Sigmoid colon (tissue), 7 donors: ENCODE data around the gene SERPINB1. TPM values are rescaled to one million over a fixed set of nuclear protein-coding genes. Genes with fewer than 3 reads are reported as not detected.

ENCODE experiments used
- DNase-seq: peaks from one replicate; pipeline ENCODE4 v3.0.0-alpha.2; 2019
- H3K27ac ChIP-seq, 4 donors: fragments of 200-600 bp; sonication (generic); one replicate each; pipeline ENCODE4 v1.5.1; 2016 to 2019; ENCODE audit warnings: mild to moderate bottlenecking in 1 of 4
- H3K27me3 ChIP-seq, 3 donors: fragments of 200-600 bp; sonication (generic); one replicate each; pipeline ENCODE4 v1.5.1; 2019; ENCODE audit warnings: mild to moderate bottlenecking in 1 of 3
- H3K36me3 ChIP-seq, 4 donors: fragments of 200-600 bp; sonication (generic); one replicate each; pipeline ENCODE4 v1.5.1; 2016 to 2019
- H3K4me1 ChIP-seq, 4 donors: fragments of 200-600 bp; sonication (generic); one replicate each; pipeline ENCODE4 v1.5.1; 2017 to 2019
- H3K4me3 ChIP-seq, 4 donors: fragments of 200-600 bp; sonication (generic); one replicate each; pipeline ENCODE4 v1.5.1; 2017 to 2019; ENCODE audit warnings: mild to moderate bottlenecking in 2 of 4, moderate library complexity in 1 of 4
- H3K9me3 ChIP-seq, 4 donors: fragments of 200-600 bp in 3 of 4; sonication (generic) in 3 of 4; one replicate each; pipeline versions ENCODE4 v1.5.1 to v1.6.1; 2013 to 2019
- CTCF ChIP-seq, 4 experiments: fragments of 450-650 bp in 3 of 4; fragments of 200-600 bp in 1 of 4; IDR thresholded peaks; one replicate each; pipeline ENCODE4 v1.5.1; 2016 to 2019; ENCODE audit warnings: antibody characterized with exemption in 4 of 4, mild to moderate bottlenecking in 3 of 4, moderate library complexity in 2 of 4
- EP300 ChIP-seq, 4 donors: sonication (generic); formaldehyde crosslinking; IDR thresholded peaks; one replicate each; pipeline ENCODE4 v1.6.1; 2017; ENCODE audit warnings: antibody characterized with exemption in 4 of 4
- POLR2A ChIP-seq, 2 donors: fragments of 450-650 bp; IDR thresholded peaks; one replicate each; pipeline ENCODE4 v1.6.1; 2016; ENCODE audit warnings: antibody characterized with exemption in 2 of 2, mild to moderate bottlenecking in 2 of 2, moderate library complexity in 2 of 2
- POLR2AphosphoS5 ChIP-seq, 4 donors: sonication (generic); formaldehyde crosslinking; IDR thresholded peaks; one replicate each; pipeline ENCODE4 v1.6.1; 2017; ENCODE audit warnings: antibody characterized with exemption in 4 of 4
- WGBS, 2 donors: extraction: QIAGEN DNeasy Blood & Tissue Kit; methylation state at CpG; one replicate each; pipeline ENCODE4 v1.1.7; 2013; 5-methylcytosine and 5-hydroxymethylcytosine counted together
- intact Hi-C: fragments of 100-400 bp; cut with DNase I; formaldehyde crosslinking; loops from one replicate; pipeline ENCODE4 v1.15.1; 2023
- polyA plus RNA-seq, 3 donors: library from polyadenylated mRNA; stranded (reverse); fragments of 200-250 nt; gene quantifications; one replicate each; pipeline ENCODE4 v1.2.3, GENCODE V29; 2013
- total RNA-seq, 4 donors: library from RNA; depleted of rRNA; stranded (reverse); fragments of >200 nt; gene quantifications; one replicate each; pipeline ENCODE4 v1.1.0, GENCODE V29; 2016
- donor health status: healthy with polysubstance abuse.
- donor health status: Bipolar disorder and iron deficiency.
- donor health status: healthy.

The SERPINB1 gene
- total RNA-seq (10 to 100 TPM; 19.6 to 88.0 (median 22.9) TPM), polyA plus RNA-seq (100 to 1,000 TPM in 2 of 3 donors, 10 to 100 TPM in 1; 97.9 to 230 (median 161) TPM)

GRCh38 chr6:2841264-2842138 is at the start of gene SERPINB1:
Gene SERPINB1, minus strand, starts transcription at chr6:2841863. Its CDS starts 1,277 bp downstream, at chr6:2840586.
- Histone ChIP-seq H3K4me1 (peaks cover 0 to 44% (median 40%) of the 10 kb centered on the region in 4 donors), H3K27ac (peak within 1 kb of the TSS; percentile 93 to 99 (median 98)), H3K9me3 (no peaks in the 10 kb centered on the region), H3K36me3 (peaks cover 0 to 36% (median 10%) of the 10 kb centered on the region in 4 donors), H3K4me3 (peak within 1 kb of the TSS; percentile 64 to 79 (median 70)), H3K27me3 (no peaks in the 10 kb centered on the region)
- DNase-seq: peak; percentile 93
- WGBS, 2 donors: 0 to 1% methylated on average over 67 of the region's 67 CpGs
- TF ChIP-seq EP300 (IDR thresholded peaks at IDR 0.05) (peak in 3 of 4 donors; percentile 53 to 78 (median 68)), POLR2AphosphoS5 (IDR thresholded peaks at IDR 0.05) (peak; percentile 47 to 92 (median 89)), CTCF (IDR thresholded peaks at IDR 0.05) (no peak), POLR2A (IDR thresholded peaks at IDR 0.05) (peak in 1 of 2 donors; percentile 62)
- intact Hi-C loops: no loop called here

- 25 to 67% methylated on average over 14 of the region's 14 CpGs for WGBS, 2 donors
- peaks cover 0 to 64% (median 7%) of the 10 kb centered on the region in 4 donors for H3K36me3 ChIP-seq
- DNase-seq: no peak
- intact Hi-C loops: no loop called here
- H3K4me3 ChIP-seq: no peak overlapping the region
- H3K9me3 ChIP-seq: no peaks in the 10 kb centered on the region
- no peaks in the 10 kb centered on the region for H3K4me1 ChIP-seq
- H3K27ac ChIP-seq: no peak overlapping the region
- TF ChIP-seq EP300 (IDR thresholded peaks at IDR 0.05) (no peak), POLR2AphosphoS5 (IDR thresholded peaks at IDR 0.05) (no peak), POLR2A (IDR thresholded peaks at IDR 0.05) (no peak), CTCF (IDR thresholded peaks at IDR 0.05) (no peak)
- H3K27me3 ChIP-seq: no peaks in the 10 kb centered on the region
Measured at GRCh38 chr6:2890976-2891767, 49.5 kb upstream of the SERPINB1 start.

GRCh38 chr6:2885967-2886735 is 44.5 kb upstream of the SERPINB1 start:
- Histone ChIP-seq H3K4me3 (no peak overlapping the region), H3K27me3 (no peaks in the 10 kb centered on the region), H3K27ac (no peak overlapping the region), H3K4me1 (peaks cover 0 to 2% (median 0%) of the 10 kb centered on the region in 4 donors), H3K36me3 (peaks cover 0 to 21% (median 2%) of the 10 kb centered on the region in 4 donors), H3K9me3 (no peaks in the 10 kb centered on the region)
- intact Hi-C loops: no loop called here
- WGBS, 2 donors: 39 to 68% methylated on average over 6 of the region's 6 CpGs
- TF ChIP-seq EP300 (IDR thresholded peaks at IDR 0.05) (no peak), POLR2A (IDR thresholded peaks at IDR 0.05) (no peak), CTCF (IDR thresholded peaks at IDR 0.05) (no peak), POLR2AphosphoS5 (IDR thresholded peaks at IDR 0.05) (no peak)
- no peak for DNase-seq

GRCh38 chr6:2884804-2885203 is 43.1 kb upstream of the SERPINB1 start:
- Histone ChIP-seq H3K4me3 (no peak overlapping the region), H3K36me3 (peaks cover 0 to 8% (median under 1%) of the 10 kb centered on the region in 4 donors), H3K27me3 (no peaks in the 10 kb centered on the region), H3K27ac (no peak overlapping the region), H3K4me1 (peaks cover 0 to 2% (median 0%) of the 10 kb centered on the region in 4 donors), H3K9me3 (no peaks in the 10 kb centered on the region)
- DNase-seq: no peak
- intact Hi-C loops: no loop called here
- WGBS, 2 donors: 86 to 95% methylated on average over 3 of the region's 3 CpGs
- TF ChIP-seq POLR2A (IDR thresholded peaks at IDR 0.05) (no peak), POLR2AphosphoS5 (IDR thresholded peaks at IDR 0.05) (no peak), EP300 (IDR thresholded peaks at IDR 0.05) (no peak), CTCF (IDR thresholded peaks at IDR 0.05) (no peak)
